SH-SY5Y (cell line): ENCODE results near the gene DHX34.

Source experiments
- GATA2 ChIP-seq: IDR thresholded peaks from 2 replicates; pipeline ENCODE4 v1.6.1; 2011; ENCODE audit warnings: mild to moderate bottlenecking, low read depth, low read length
- GATA3 ChIP-seq: IDR thresholded peaks from 2 replicates; pipeline ENCODE4 v1.6.1; 2011; ENCODE audit warnings: low read depth, mild to moderate bottlenecking, low read length, moderate library complexity

GRCh38 chr19:47316513-47316912 lies 32.6 kb upstream of the DHX34 start:
- TF ChIP-seq GATA3: no peak
- TF ChIP-seq GATA2: no peak
